Measurements from ENCODE around the gene SCRT2.

SCRT2 gene

GRCh38 chr20:623021-623420 is 52.6 kb downstream of the SCRT2 start:
- DNase-seq: no peak

GRCh38 chr20:622161-622560 is 53.4 kb downstream of the SCRT2 start:
- DNase-seq: no peak

GRCh38 chr20:621125-621756 is 54.4 kb downstream of the SCRT2 start:
- DNase-seq: no peak

- DNase-seq: no peak
Measured at GRCh38 chr20:620246-620645, 55.4 kb downstream of the SCRT2 start.

GRCh38 chr20:618980-619379 is 56.6 kb downstream of the SCRT2 start:
- DNase-seq: no peak

GRCh38 chr20:617934-618690 is 57.5 kb downstream of the SCRT2 start:
- DNase-seq: no peak

GRCh38 chr20:615514-615913 is 60.1 kb downstream of the SCRT2 start:
- no peak for DNase-seq

- DNase-seq: no peak
Measured at GRCh38 chr20:611843-612185, 63.8 kb downstream of the SCRT2 start.

Measured in activated CD4-positive, alpha-beta T cell treated with anti-CD3 and anti-CD28 coated beads, Interleukin-2, amount 50 U/mL, for 16 hours (primary cell).